GM18519 (cell line): ENCODE results near the gene TECTA.

ENCODE experiments used
- ATAC-seq: cut with Tn5 transposase; IDR thresholded peaks from one replicate; pipeline ENCODE4 v1.9.1; 2021; ENCODE audit warnings: mild to moderate bottlenecking, moderate library complexity; ENCODE audit not compliant: unreplicated experiment, low FRiP score

The TECTA gene, protein sequence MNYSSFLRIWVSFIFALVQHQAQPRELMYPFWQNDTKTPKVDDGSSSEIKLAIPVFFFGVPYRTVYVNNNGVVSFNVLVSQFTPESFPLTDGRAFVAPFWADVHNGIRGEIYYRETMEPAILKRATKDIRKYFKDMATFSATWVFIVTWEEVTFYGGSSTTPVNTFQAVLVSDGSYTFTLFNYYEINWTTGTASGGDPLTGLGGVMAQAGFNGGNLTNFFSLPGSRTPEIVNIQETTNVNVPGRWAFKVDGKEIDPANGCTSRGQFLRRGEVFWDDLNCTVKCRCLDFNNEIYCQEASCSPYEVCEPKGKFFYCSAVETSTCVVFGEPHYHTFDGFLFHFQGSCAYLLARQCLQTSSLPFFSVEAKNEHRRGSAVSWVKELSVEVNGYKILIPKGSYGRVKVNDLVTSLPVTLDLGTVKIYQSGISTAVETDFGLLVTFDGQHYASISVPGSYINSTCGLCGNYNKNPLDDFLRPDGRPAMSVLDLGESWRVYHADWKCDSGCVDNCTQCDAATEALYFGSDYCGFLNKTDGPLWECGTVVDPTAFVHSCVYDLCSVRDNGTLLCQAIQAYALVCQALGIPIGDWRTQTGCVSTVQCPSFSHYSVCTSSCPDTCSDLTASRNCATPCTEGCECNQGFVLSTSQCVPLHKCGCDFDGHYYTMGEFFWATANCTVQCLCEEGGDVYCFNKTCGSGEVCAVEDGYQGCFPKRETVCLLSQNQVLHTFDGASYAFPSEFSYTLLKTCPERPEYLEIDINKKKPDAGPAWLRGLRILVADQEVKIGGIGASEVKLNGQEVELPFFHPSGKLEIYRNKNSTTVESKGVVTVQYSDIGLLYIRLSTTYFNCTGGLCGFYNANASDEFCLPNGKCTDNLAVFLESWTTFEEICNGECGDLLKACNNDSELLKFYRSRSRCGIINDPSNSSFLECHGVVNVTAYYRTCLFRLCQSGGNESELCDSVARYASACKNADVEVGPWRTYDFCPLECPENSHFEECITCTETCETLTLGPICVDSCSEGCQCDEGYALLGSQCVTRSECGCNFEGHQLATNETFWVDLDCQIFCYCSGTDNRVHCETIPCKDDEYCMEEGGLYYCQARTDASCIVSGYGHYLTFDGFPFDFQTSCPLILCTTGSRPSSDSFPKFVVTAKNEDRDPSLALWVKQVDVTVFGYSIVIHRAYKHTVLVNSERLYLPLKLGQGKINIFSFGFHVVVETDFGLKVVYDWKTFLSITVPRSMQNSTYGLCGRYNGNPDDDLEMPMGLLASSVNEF (N-terminal part only)

DNA sequence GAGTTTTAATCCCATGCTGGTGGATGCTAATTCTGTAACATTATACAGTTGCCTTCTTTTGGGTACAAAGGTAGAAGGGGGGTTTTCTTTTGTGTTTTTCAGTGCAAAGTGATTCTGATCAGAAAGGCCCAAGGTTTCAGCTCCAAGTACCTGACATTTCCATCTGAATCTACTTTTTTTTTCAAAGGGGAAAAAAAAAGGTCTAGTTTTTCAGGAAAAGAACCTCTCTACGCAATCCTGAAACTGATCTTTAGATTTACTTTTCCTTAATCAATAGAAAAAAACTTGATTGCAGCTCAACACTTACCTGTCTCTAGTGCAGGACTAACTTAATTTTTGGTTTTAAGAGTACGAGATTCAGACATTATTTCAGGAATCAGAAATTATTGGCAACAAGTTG lies at the start of gene TECTA:
TSS of gene TECTA (plus strand) at position 301 of the 400 bp plus-strand sequence. CDS start 1,423 bp downstream, outside the sequence.
- ATAC-seq: no peak

DNA sequence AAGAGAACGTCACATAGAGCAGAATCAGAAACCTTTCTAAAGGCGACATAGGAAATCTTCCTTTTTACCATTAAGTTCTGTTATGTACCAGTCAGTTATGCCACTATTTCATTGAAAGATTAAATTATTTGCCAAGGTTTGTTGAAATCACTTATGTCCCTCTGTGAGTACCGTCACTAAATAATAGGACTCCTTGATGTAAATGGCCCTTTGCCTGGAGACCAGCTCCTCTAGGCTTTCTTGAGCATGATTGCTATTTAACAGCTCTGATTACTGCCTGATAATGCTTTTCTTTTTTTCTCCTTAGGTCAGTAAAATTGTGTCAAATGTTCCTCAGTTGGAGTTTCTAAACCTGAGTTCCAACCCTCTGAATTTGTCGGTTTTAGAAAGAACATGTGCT lies 47.8 kb upstream of the TECTA start:
- ATAC-seq: no peak

DNA sequence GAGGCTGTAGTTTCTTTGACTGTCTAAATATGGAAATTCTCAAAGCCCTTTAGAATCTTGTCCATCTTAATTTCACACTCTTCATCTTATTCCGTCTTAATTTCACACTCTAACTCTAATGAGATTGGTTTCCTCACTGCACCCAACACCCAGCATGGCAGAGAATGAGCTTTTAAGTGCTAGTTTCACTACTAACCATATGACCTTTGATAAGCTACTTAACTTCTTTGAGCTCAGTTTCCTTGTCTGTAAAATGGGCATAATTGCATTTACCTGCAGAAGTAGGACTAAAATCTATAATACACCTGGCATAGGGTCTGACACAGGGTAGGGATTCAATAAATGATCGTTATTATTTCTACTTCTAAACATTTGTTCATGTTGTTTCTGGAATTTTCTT lies 46.8 kb upstream of the TECTA start:
- no peak for ATAC-seq

DNA sequence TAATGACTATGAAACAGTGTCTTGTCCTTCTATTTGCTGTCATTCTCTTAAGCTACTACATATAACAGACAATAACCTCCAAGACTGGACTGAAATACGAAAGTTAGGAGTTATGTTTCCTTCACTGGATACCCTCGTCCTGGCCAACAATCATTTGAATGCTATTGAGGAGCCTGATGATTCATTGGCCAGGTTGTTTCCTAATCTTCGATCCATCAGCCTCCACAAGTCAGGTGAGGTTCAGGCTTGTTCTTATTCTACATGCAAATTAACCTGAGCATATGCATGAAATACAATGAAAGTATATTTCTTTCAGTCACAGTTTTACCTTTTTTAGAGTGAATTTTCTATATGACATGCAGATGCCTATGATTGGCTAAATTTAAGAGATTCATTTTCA lies 46.0 kb upstream of the TECTA start:
- no peak for ATAC-seq

DNA sequence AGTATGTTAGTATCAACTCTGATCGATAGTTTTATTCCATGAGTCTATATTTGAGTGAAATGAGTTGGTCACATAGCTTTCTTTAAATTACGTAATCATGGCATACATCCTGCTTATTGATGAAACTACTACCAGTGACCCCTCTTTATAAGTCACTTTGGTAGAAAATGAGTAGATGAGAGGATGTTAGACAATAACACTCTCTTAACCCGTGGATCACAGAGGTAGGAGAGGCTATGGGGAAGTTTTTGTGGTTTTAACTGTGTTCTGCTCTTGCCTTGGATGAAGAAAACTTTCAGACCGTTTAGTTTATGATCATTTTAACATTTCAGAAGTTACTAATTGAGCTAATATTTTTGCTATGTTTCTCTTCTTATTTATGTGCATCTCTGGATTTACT lies 43.1 kb upstream of the TECTA start:
- no peak for ATAC-seq

DNA sequence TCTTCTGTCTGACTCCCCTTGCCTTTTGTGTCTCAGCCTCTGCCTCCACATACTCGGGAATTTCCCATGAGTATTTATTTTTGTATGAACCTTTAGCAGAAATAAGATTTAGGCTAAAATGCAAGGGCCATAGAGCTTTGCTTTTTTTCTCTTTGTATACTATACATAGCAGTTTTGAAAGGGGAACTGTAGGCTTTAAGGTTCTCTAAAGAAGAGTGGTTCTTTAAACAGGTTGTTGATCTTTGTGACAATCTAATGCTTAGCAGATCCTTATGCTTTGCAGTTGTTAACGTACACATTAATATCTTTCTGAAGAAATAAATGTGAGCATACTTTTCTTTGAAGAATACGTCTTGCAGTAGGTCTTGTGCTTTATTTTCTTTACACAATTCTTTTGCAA lies 42.1 kb upstream of the TECTA start:
- no peak for ATAC-seq

DNA sequence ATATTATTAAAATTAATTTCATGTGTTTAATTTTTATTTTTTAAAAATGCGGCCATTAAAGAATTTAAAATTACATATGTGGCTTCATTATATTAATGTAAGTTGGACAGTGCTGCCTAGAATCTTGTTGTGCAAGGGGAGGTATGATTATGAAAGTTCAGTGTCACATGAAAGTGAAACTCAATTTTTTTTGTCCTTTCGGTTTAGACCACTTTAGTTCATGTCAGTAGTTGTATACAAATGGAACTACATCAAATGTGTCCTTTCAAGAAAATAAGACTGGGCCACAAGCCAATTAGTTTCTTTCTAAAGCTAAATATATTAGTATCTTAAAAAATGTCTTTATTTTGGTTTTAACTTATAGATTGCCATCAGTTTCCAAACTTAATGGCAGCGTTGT lies 41.4 kb upstream of the TECTA start:
- ATAC-seq: peak; percentile 95

DNA sequence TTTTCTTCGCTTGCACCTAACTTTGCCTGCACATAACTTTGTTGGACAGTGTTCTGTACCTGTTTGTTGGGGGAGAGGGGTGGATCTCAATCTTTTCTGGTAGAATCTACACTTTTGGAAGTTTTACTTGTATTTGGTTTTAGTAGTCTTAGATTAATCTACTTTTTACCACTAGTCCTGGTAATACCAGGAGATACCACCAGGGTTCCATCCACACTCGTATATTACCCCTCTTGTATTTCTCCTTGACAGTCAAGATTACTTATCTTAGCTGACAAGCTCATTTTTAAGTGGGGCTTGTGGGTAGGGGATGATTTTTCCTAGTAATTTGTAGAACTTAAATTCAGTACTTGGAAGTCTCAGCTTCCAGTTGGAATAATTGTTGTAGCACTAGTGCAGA lies 37.3 kb upstream of the TECTA start:
- no peak for ATAC-seq

DNA sequence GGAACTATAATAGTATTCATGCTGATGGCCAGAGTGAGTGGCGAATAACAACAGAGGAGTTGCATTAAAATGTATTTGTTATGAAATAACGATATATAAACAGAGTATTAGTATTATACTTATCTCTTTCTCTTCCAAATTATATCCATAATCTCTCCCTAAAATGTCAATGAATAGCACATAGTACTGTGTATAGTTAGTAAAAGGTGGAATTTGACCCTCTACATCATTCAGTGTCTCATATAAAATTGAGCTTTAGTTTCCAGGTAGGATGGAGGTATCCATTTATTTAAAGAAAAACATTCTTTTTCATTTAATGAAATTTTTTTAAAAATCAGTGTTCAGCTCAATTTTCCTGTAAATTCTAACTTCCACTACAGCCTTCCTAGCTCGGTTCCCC lies 34.4 kb upstream of the TECTA start:
- no peak for ATAC-seq

DNA sequence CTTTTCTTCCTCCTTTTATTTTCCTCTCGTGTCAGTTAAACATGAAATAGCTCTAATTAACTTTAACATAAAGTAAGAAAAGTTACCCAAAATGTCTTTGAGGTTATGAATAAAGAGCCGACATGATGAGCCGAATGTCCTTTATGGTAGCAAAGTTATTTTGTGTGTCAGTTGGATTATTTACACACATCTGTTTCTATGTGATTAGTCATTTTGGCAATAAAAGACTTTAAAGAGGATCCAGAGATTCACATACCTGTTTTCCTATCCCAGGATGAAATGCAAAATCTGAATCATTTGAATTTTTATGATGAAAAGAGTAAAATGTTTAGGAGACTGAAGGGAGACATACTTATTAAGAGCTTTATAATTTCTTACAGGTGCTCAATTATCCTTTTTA lies 34.0 kb upstream of the TECTA start:
- no peak for ATAC-seq

DNA sequence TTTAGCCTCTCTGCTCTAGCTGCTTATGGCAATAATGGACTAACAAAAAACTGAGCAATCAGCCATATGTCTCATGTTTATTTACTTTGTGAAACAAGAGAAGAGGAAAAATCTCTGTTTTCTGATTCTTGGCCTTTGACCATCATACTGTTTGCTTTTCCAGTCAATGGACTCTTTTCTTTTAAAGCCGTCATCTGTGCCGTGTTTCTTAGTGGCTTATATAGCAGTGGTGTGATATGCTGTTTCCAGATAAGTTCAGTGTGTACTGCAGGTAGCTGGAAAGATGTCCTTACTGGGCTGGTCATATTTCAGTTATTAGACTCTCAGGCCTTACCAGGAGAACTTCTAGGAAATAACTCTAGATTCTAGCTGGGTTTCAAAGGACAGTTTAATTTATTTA lies 33.6 kb upstream of the TECTA start:
- ATAC-seq: no peak

DNA sequence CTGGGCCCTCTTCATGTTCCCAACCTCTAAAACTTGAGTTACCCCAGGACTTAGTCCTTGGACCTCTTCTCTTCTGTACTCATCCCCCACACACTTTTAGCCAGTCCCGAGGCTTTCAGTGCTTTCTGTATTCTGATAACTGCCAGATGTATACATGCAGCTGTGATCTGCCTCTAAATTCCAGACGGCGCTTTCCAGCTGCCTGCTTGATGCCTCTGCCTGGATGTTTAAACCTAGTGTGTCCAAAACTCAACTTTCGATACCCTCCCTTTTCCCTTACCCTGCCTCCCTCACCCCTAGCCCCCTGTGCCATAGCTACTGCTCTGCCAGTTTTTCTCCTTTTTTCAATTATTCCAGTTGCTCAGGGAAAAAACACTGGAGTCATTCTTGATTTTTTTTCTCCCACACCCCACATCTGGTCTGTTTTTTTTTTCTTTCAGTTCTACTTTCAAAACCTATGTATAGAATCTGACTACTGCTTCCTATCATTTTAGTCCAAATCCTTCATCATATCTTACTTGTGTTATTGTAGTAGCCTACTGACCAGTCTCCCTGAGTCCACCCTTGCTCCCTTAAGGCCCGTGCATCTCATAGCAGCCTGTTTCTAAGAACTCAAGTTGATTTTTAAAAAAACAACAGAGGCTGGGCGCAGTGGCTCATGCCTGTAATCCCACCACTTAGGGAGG lies 32.9 kb upstream of the TECTA start:
- no peak for ATAC-seq

DNA sequence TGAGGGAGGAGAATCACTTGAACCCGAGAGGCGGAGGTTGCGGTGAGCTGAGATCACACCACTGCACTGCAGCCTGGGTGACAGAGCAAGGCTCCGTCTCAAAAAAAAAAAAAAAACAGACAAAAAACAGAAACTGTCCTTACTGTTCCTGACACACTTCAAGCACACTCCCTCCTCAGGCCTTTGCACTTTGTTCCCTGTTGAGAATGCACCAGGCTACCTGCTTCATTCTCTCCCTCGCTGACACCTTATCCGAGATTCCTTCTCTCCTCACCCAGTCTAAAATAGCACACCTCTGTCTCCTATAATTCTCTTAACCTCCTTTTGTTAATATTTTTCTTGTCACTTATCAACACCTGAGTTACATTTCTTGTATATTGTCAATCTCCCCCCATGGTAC lies 32.3 kb upstream of the TECTA start:
- no peak for ATAC-seq

DNA sequence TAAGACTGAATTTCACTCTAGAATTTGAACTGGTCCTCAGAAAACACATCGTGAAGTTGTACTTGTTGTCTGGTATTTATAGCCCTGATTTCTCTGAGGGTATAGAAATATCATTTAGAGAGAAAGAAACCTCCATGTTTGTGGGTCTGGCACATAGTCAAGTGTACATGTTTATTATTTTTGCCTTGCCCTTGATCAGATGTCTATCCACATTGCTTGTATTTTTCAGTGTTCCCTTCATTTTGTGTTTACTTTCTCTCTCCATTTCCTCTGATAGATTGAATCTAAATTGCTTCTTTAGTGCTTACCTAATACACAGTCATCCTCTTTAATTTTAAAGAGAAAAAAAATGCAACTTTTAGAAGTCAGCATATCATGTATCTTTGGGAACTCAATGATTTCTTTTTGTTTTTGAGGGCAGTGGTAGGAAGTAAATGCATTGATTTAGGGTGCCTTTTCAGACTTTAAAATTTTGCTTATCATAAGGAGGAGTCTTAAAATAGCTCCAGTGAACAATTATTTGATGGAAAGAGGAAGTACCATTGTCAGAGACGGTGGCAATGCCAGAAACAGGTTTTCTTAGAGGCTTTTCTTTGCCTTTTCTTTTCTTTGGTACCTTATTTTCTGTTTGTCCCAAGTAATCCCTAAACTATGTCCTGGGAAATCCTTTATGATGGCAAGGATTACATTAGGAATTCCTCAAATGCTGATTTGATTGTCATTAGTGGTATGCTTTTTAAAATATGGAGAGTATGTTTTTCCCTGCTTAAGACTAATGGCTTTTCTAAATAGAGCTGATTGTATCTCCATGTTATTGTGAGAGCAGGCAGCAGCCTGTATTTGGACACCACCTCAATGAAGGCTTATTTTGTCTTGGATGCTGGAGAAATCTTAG lies 29.8 kb upstream of the TECTA start:
- ATAC-seq: no peak

DNA sequence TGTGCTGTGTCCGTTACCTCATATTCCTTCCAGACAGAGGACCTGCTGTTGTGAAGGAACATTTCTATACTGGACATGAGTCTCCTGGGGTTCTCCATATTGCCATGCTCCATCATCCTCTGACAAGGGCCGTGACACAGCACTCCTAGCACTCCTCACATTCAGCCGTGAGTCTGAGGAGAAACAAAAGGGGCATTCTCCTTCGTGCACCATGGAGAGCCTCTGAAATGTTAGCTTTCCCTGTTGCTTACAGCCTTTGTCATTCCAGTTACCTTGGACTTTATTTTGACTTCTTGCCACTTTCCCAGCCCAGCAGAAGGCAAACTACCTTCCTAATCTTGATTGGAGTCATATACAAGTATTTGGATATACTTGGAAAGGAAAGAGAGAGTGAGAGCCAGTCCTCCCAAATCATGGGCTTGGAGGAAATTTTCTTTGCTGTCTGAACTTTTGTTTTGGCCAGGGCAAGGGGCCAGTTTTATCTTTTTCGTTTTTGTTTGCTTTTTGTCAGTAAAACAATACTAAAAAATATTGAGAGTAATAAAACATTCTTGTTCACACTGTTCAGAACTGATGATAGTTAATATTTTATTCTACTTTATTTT lies 29.1 kb upstream of the TECTA start:
- no peak for ATAC-seq

DNA sequence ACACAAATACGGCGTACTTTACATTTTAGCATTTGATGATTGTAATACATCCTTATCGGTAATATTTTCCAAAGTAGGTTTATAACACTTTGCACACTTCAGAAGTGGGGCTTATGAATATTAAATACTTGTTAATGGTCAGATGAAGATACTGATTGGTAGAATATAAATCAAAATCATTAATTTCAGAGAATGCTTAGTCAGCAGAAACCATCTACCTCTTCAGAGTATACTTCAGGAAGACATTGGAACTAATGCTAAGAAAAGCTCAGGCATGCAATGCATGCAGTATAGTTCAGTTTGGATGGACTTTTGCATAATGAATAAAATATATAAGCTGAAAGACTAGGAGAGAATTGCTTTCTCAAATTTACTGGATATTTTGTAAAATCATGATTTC lies 19.7 kb upstream of the TECTA start:
- ATAC-seq: no peak

DNA sequence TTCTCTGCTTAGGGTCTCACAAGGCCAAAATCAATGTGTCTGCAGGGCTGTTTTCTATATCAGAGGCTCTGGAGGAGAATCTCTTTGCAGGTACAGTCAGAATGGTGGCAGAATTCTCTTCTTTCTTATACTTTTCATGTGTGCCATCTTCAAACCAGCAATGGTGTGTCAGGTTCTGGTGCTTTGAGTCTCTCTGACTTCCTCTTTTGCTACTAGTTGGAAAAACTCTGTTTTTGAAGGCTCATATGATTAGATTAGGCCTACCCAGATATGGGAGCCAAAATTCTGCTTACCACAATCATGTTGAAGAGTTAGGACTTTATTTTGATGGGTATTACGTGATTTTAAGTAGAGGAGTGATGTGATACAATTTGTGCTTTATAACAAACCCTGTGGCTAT lies 18.8 kb upstream of the TECTA start:
- no peak for ATAC-seq

DNA sequence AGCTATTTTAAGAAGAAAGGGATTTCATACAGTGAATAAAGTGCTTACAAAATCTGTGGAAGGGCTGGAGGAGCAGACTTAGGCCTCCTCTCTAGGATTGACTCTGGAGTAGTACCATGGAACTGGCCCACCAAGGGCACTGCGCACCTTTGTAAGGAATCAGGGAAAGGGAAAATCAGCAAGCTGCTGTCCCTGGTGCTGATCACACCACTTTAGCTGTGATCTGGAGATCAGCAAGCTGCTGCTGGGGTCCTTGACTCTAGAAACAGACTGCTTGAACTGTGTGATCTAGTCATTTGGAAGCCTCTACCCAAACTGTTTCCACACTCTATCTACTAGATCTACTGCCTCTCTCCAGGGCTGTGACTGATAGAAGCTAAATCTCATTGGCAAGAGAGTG lies 18.4 kb upstream of the TECTA start:
- no peak for ATAC-seq

DNA sequence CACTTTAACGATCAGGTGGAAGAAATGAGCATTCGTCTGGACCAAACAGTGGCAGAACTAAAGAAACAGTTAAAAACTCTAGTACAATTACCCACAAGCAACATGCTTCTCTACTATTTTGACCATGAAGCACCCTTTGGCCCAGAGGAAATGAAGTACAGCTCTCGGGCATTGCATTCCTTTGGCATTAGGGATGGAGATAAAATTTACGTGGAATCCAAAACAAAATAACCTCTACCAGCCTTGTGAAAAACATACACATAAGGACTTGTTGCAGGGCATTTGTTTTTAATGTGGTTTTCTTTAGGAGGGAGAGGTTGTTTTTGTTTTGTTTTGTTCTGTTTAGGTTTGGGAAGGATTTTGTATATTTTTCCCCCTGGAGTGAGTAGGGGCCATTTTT lies 14.2 kb upstream of the TECTA start:
- ATAC-seq: no peak
